Caco-2 (cell line): ENCODE data around the gene ADD1. TPM values are rescaled to one million over a fixed set of nuclear protein-coding genes. Genes with fewer than 3 reads are reported as not detected.
A peak's percentile ranks its signal among the peaks of the same experiment; 100 is the strongest.

Experiments
- BruUV-seq: library from RNA; stranded (reverse); fragments of 400-500 nt; replicated peaks from 2 replicates; lab custom pipeline; 2021; lab: Mats Ljungman, UMichigan
- CTCF ChIA-PET: fragments of 300-600 bp; sonication (Branson Sonifier 250); formaldehyde crosslinking; loops from one replicate; lab custom pipeline; 2022; ENCODE audit warnings: antibody characterized with exemption; lab: Charles Lee
- POLR2A ChIA-PET: fragments of 300-600 bp; sonication (Branson Sonifier 250); formaldehyde crosslinking; loops from one replicate; lab custom pipeline; 2022; ENCODE audit warnings: antibody characterized with exemption; lab: Charles Lee
- DNase-seq, 2 experiments: peaks; one replicate each; pipeline versions ENCODE4 v3.0.0 to v3.0.0-alpha.2; 2020 to 2022
- H3K27me3 ChIP-seq: replicated peaks from 2 replicates; pipeline ENCODE4 v1.6.0; 2011; ENCODE audit warnings: low read length; ENCODE audit not compliant: control insufficient read depth, insufficient read depth
- H3K36me3 ChIP-seq: 2 replicates; pipeline ENCODE4 v1.5.1; 2011; ENCODE audit warnings: low read length; ENCODE audit not compliant: control insufficient read depth, insufficient read depth
- H3K4me1 ChIP-seq: fragments of 250-450 bp; sonication (Bioruptor Pico); 2 replicates; pipeline ENCODE4 v1.5.1; 2020; ENCODE audit warnings: mild to moderate bottlenecking
- H3K4me3 ChIP-seq: 2 replicates; pipeline ENCODE4 v1.5.1; 2011; ENCODE audit warnings: low read depth, mild to moderate bottlenecking, control low read depth, low read length
- H3K9me3 ChIP-seq: fragments of 250-450 bp; sonication (Bioruptor Pico); 2 replicates; pipeline ENCODE4 v1.5.1; 2020; ENCODE audit warnings: mild to moderate bottlenecking, moderate library complexity
- H3K27ac Mint-ChIP-seq: one replicate; pipeline ENCODE4 v1.8.0; 2022; ENCODE audit warnings: mixed read lengths; ENCODE audit not compliant: unreplicated experiment
- H3K27me3 Mint-ChIP-seq: one replicate; pipeline ENCODE4 v1.8.0; 2022; ENCODE audit warnings: mixed read lengths; ENCODE audit not compliant: insufficient read depth, unreplicated experiment
- H3K36me3 Mint-ChIP-seq: one replicate; pipeline ENCODE4 v1.8.0; 2022; ENCODE audit warnings: mild to moderate bottlenecking, mixed read lengths; ENCODE audit not compliant: insufficient read depth, unreplicated experiment
- H3K4me1 Mint-ChIP-seq: one replicate; pipeline ENCODE4 v1.8.0; 2022; ENCODE audit warnings: low read depth, mixed read lengths; ENCODE audit not compliant: unreplicated experiment
- H3K4me3 Mint-ChIP-seq: one replicate; pipeline ENCODE4 v1.8.0; 2022; ENCODE audit warnings: mild to moderate bottlenecking, moderate library complexity, mixed read lengths; ENCODE audit not compliant: unreplicated experiment
- H3K9me3 Mint-ChIP-seq: one replicate; pipeline ENCODE4 v1.8.0; 2022; ENCODE audit warnings: mixed read lengths; ENCODE audit not compliant: unreplicated experiment
- CTCF ChIP-seq, 2 experiments: fragments of 200-600 bp in 1 of 2; IDR thresholded peaks; 1 replicate in 1 of 2; 2 replicates in 1 of 2; pipeline versions ENCODE4 v1.5.1 to v1.8.0; 2011 to 2022; ENCODE audit warnings: antibody characterized with exemption in 1 of 2, control low read depth in 1 of 2, inconsistent platforms in 1 of 2, low read depth in 1 of 2, low read length in 1 of 2, mild to moderate bottlenecking in 1 of 2, moderate library complexity in 1 of 2; ENCODE audit not compliant: insufficient read depth in 1 of 2, severe bottlenecking in 1 of 2, unreplicated experiment in 1 of 2
- intact Hi-C: fragments of 100-400 bp; cut with micrococcal nuclease; formaldehyde crosslinking; loops from one replicate; pipeline ENCODE4 v1.10.0; 2022; ENCODE audit not compliant: unreplicated experiment
- total RNA-seq: library from RNA; stranded (reverse); gene quantifications from 2 replicates; pipeline ENCODE4 v1.2.3, GENCODE V29; 2022

The ADD1 gene
- total RNA-seq, 1 experiment from 2014 or later, result 242 TPM

- Histone ChIP-seq H3K4me1 (peaks cover 92% of the 10 kb centered on the region), H3K9me3 (no peaks in the 10 kb centered on the region), H3K36me3 (no peaks in the 10 kb centered on the region), H3K4me3 (no peak overlapping the region), H3K27me3 (no peaks in the 10 kb centered on the region)
- peak overlapping the region; percentile 91 for H3K27ac Mint-ChIP-seq
- peaks cover 61% of the 10 kb centered on the region for H3K4me1 Mint-ChIP-seq
- no peak for TF ChIP-seq CTCF (IDR thresholded peaks at IDR 0.05; ENCODE audit: insufficient read depth in 1 of 2, low read depth in 1 of 2, low read length in 1 of 2, severe bottlenecking in 1 of 2, unreplicated experiment in 1 of 2)
- no peaks in the 10 kb centered on the region for H3K27me3 Mint-ChIP-seq
- BruUV-seq, result TSS peak; percentile 80
- H3K4me3 Mint-ChIP-seq, result peak overlapping the region; percentile 69
- H3K9me3 Mint-ChIP-seq, result no peaks in the 10 kb centered on the region
- POLR2A ChIA-PET, result interaction anchor here (0.5 kb wide), 1 partner anchor 110 kb away, joined by 4 read pairs; no protein-coding TSS in a partner anchor
- intact Hi-C loops, result loop anchor here (2.0 to 5.0 kb wide), 2 partner anchors 13 to 45 kb away; no protein-coding TSS in a partner anchor
- peaks cover 6% of the 10 kb centered on the region for H3K36me3 Mint-ChIP-seq
- DNase-seq, result no peak
- CTCF ChIA-PET, result no interaction called here
Observed at GRCh38 chr4:2861631-2862436, 18.2 kb downstream of the ADD1 start.

GRCh38 chr4:2862528-2862927, 18.9 kb downstream of the ADD1 start:
- Histone ChIP-seq H3K36me3 (no peaks in the 10 kb centered on the region), H3K27me3 (no peaks in the 10 kb centered on the region), H3K9me3 (no peaks in the 10 kb centered on the region), H3K4me3 (no peak overlapping the region), H3K4me1 (peaks cover 93% of the 10 kb centered on the region)
- peak; percentile 33 to 50 for DNase-seq
- Mint-ChIP-seq H3K4me3 (peak overlapping the region; percentile 69), H3K27me3 (no peaks in the 10 kb centered on the region), H3K36me3 (peaks cover 2% of the 10 kb centered on the region), H3K4me1 (peaks cover 64% of the 10 kb centered on the region), H3K9me3 (no peaks in the 10 kb centered on the region), H3K27ac (peak overlapping the region; percentile 91)
- CTCF ChIA-PET, result no interaction called here
- no peak for TF ChIP-seq CTCF (IDR thresholded peaks at IDR 0.05; ENCODE audit: insufficient read depth in 1 of 2, low read depth in 1 of 2, low read length in 1 of 2, severe bottlenecking in 1 of 2, unreplicated experiment in 1 of 2)
- POLR2A ChIA-PET, result interaction anchor here (0.5 to 0.7 kb wide), 2 partner anchors 111 to 658 kb away, joined by 4 to 6 read pairs; no protein-coding TSS in a partner anchor
- intact Hi-C loops, result loop anchor here (2.0 to 5.0 kb wide), 2 partner anchors 14 to 45 kb away; no protein-coding TSS in a partner anchor
- BruUV-seq, result no TSS peak

- H3K27me3 ChIP-seq, result no peaks in the 10 kb centered on the region
- H3K36me3 Mint-ChIP-seq, result no peaks in the 10 kb centered on the region
- ChIA-PET POLR2A (no interaction called here), CTCF (no interaction called here)
- TF ChIP-seq CTCF (IDR thresholded peaks at IDR 0.05; ENCODE audit: insufficient read depth in 1 of 2, low read depth in 1 of 2, low read length in 1 of 2, severe bottlenecking in 1 of 2, unreplicated experiment in 1 of 2), result no peak
- no peaks in the 10 kb centered on the region for H3K36me3 ChIP-seq
- H3K4me1 Mint-ChIP-seq, result peaks cover 68% of the 10 kb centered on the region
- H3K9me3 ChIP-seq, result no peaks in the 10 kb centered on the region
- BruUV-seq, result no TSS peak
- H3K27ac Mint-ChIP-seq, result peak overlapping the region; percentile 19
- no peak overlapping the region for H3K4me3 ChIP-seq
- peaks cover 93% of the 10 kb centered on the region for H3K4me1 ChIP-seq
- no peaks in the 10 kb centered on the region for H3K27me3 Mint-ChIP-seq
- H3K9me3 Mint-ChIP-seq, result no peaks in the 10 kb centered on the region
- H3K4me3 Mint-ChIP-seq, result no peak overlapping the region
- no peak for DNase-seq
- intact Hi-C loops, result loop anchor here (2.0 to 5.0 kb wide), 2 partner anchors 15 to 44 kb away; no protein-coding TSS in a partner anchor
Observed at GRCh38 chr4:2863649-2864048, 20.0 kb downstream of the ADD1 start.
